ENCODE data around the gene LYSMD1.

The LYSMD1 gene

GRCh38 chr1:151135433-151136385 is 30.0 kb downstream of the LYSMD1 start:
- no peak for FAIRE-seq

GRCh38 chr1:151134991-151135390 is 30.7 kb downstream of the LYSMD1 start:
- no peak for FAIRE-seq

GRCh38 chr1:151134396-151134795 is 31.3 kb downstream of the LYSMD1 start:
- FAIRE-seq = no peak

GRCh38 chr1:151133018-151133806 is 32.5 kb downstream of the LYSMD1 start:
- FAIRE-seq = no peak

- no peak for FAIRE-seq
Observed at GRCh38 chr1:151132335-151133017, 33.2 kb downstream of the LYSMD1 start.

- FAIRE-seq = no peak
Observed at GRCh38 chr1:151131701-151132334, 33.9 kb downstream of the LYSMD1 start.

GRCh38 chr1:151130987-151131586 is 34.6 kb downstream of the LYSMD1 start:
- FAIRE-seq = no peak

- FAIRE-seq = no peak
Observed at GRCh38 chr1:151128800-151129199, 36.9 kb downstream of the LYSMD1 start.

- no peak for FAIRE-seq
Observed at GRCh38 chr1:151124763-151125403, 40.8 kb downstream of the LYSMD1 start.

- FAIRE-seq = no peak
Observed at GRCh38 chr1:151113877-151114276, 51.8 kb downstream of the LYSMD1 start.

All from TTC549 (cell line).